ENCODE results near the gene ADAM20.

DNA sequence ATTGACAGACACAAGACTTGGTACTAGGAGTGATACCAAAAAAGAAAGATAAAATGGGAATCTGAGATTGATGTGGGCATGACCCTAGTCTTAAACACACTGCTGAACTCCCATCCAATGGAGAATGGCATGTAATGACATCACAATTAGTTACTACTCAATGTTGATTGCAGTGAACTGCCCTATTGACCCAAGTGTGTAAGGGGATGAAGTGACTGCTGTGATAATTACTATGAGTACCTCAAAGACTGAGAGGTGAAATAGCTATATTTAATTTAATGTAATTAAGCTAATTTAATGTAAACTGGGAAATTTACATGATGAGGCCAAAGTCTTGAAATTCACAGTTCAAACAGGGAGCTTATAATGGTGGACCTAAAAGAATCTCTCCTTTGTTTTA is at the start of gene ADAM20:
- no peak for TF ChIP-seq CTCF (IDR thresholded peaks at IDR 0.05)
- TF ChIP-seq POLR2A (IDR thresholded peaks at IDR 0.05) = no peak
